Lower leg skin (tissue), 4 donors: ENCODE data around the gene ACRBP. TPM values are rescaled to one million over a fixed set of nuclear protein-coding genes. Genes with fewer than 3 reads are reported as not detected.

Source experiments
- DNase-seq, 2 donors: peaks; one replicate each; pipeline ENCODE4 v3.0.0-alpha.2; 2019; ENCODE audit warnings: low spot score in 2 of 2
- H3K4me3 ChIP-seq: fragments of 200-600 bp; sonication (generic); 2 replicates; pipeline ENCODE4 v1.5.1; 2017; ENCODE audit warnings: mild to moderate bottlenecking, low read depth; ENCODE audit not compliant: poor library complexity, severe bottlenecking
- POLR2A ChIP-seq, 2 donors: fragments of 450-650 bp; IDR thresholded peaks; one replicate each; pipeline ENCODE4 v1.6.1; 2016 to 2017; ENCODE audit warnings: antibody characterized with exemption in 2 of 2, mild to moderate bottlenecking in 1 of 2, moderate library complexity in 1 of 2
- WGBS, 2 donors: methylation state at CpG; one replicate each; pipeline ENCODE4 v1.1.5; 2018; 5-methylcytosine and 5-hydroxymethylcytosine counted together
- intact Hi-C: fragments of 100-400 bp; cut with DNase I; formaldehyde crosslinking; loops from one replicate; pipeline ENCODE4 v1.15.0; 2023; ENCODE audit warnings: low total_unique reads
- total RNA-seq, 4 donors: library from RNA; depleted of rRNA; stranded (reverse); fragments of >200 nt; gene quantifications; one replicate each; pipeline ENCODE4 v1.1.0, GENCODE V29; 2016
- TF ChIP-seq, protein P1 (sequence below), 3 donors: fragments of 450-650 bp; IDR thresholded peaks; one replicate each; pipeline ENCODE4 v1.5.1; 2016; ENCODE audit warnings: antibody characterized with exemption in 3 of 3, mild to moderate bottlenecking in 3 of 3, moderate library complexity in 2 of 3

ACRBP gene
- total RNA-seq, 4 donors from 2014 or later, result 0.42 to 8.6 (median 0.76) TPM

DNA sequence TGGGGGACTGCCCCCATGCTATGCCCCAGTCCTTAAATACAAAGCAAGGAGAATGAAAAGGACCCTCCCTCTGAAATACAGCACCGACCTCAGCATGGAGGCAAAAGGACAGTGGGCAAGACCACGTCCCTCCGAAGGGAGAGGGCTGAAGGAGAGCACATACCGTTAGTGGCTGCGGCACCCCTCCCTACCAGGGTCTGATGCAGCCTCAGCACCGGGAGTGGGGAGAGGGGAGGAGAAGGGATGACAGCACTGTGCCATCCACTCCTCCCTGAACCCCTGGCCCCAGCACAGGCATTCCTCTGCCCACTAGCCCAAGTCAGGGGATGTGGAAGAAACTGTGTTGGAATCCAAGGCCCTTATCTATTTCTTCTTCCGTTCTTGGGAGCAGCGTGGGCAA lies 3.6 kb upstream of the ACRBP start:
- intact Hi-C loops, result no loop called here
- TF ChIP-seq, protein P1, sequence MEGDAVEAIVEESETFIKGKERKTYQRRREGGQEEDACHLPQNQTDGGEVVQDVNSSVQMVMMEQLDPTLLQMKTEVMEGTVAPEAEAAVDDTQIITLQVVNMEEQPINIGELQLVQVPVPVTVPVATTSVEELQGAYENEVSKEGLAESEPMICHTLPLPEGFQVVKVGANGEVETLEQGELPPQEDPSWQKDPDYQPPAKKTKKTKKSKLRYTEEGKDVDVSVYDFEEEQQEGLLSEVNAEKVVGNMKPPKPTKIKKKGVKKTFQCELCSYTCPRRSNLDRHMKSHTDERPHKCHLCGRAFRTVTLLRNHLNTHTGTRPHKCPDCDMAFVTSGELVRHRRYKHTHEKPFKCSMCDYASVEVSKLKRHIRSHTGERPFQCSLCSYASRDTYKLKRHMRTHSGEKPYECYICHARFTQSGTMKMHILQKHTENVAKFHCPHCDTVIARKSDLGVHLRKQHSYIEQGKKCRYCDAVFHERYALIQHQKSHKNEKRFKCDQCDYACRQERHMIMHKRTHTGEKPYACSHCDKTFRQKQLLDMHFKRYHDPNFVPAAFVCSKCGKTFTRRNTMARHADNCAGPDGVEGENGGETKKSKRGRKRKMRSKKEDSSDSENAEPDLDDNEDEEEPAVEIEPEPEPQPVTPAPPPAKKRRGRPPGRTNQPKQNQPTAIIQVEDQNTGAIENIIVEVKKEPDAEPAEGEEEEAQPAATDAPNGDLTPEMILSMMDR (IDR thresholded peaks at IDR 0.05), result no peak
- no peak for TF ChIP-seq POLR2A (IDR thresholded peaks at IDR 0.05)
- no peak overlapping the region for H3K4me3 ChIP-seq
- 89 to 90% methylated on average over 8 of the region's 8 CpGs for WGBS, 2 donors
- no peak for DNase-seq

DNA sequence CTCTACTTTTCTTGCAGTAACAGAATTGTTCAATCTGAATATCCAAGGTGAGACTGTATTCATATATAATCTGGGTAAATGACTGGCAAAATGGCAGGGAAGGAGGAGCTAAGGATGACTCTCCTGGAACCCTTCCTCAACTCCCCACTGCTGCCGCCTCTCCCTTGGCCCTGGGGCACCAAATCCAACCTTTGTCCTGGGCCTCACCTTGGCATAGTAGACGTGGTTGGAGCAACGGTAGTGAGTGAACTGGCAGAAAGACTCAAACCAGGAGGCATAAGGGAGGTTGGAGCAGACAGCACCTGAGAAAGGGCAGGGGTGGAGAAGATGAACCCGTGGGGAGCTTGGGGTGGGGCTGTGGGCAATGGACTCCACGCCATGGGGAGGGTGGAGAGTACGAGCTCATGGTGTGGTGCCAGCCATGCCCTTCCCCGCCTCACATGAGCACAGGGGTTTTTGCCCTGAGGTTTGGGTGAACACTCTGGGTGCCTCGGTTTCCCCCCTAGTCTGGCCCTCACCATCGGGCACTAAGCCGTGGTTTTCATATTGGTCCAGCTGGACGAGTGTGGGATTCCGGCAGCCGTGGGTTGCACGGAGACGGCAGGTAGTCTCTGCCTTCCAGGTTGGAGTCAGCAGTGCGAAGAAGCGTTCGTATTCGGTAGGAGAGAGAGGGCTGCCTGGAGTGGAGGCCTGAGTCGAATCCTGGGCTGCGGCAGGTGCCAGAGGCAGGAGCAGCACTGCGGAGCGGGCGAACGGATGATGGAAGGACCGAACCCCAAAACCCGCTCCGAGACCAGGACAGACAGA lies 753 bp downstream of the ACRBP start:
- DNase-seq, result no peak
- H3K4me3 ChIP-seq, result peak overlapping the region; percentile 16
- intact Hi-C loops, result no loop called here
- TF ChIP-seq POLR2A (IDR thresholded peaks at IDR 0.05), result no peak
- TF ChIP-seq, protein P1 (IDR thresholded peaks at IDR 0.05), result no peak
- 61 to 63% methylated on average over 27 to 28 of the region's 28 CpGs for WGBS, 2 donors

DNA sequence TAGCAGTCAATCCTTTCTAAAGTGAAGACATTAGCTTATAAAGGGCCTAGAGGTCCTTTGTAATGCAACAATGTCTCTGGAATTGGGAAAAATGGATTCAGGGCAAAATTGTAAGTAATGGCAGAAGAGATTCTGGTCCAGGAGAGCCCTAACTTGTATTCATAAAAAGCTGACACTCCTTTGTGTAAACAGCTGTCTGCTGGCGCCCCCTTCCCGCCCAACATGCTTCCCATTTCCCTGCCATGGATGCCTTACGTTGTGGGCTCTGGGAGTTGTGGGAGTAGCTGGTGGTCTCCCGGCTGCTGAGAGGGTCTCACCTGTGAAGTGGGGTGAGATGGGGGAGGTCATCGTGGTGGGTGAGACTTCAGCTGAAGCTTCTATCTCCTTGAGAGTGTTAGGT lies 2.3 kb downstream of the ACRBP start:
- TF ChIP-seq, protein P1 (IDR thresholded peaks at IDR 0.05), result no peak
- no peak for TF ChIP-seq POLR2A (IDR thresholded peaks at IDR 0.05)

DNA sequence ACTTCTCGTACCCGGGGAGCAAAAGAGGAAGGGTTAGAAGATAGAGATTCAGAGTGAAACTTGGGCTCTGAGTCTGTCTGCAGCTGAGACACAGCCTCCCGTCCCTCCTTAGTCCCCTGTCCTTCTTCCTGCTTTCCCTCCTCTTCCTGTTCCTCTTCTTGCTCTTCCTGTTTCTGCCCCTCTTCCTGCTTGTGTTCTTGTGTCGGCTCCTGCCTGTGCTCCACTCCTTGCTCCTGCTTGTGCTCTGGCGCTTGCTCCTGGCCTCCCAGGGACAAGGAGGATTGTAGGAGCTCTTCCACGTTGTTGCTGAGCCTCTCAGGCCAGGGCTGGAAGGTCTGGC lies 3.0 kb downstream of the ACRBP start:
- intact Hi-C loops, result no loop called here
- DNase-seq, result no peak
- H3K4me3 ChIP-seq, result no peak overlapping the region
- 74 to 78% methylated on average over 6 of the region's 6 CpGs for WGBS, 2 donors
- TF ChIP-seq, protein P1 (IDR thresholded peaks at IDR 0.05), result no peak
- TF ChIP-seq POLR2A (IDR thresholded peaks at IDR 0.05), result no peak

More for the DNA sequence above, 2.3 kb downstream of the ACRBP start:
- no peak overlapping the region for H3K4me3 ChIP-seq
- intact Hi-C loops, result no loop called here
- DNase-seq, result no peak
- WGBS, 2 donors, result 38 to 47% methylated on average over 5 of the region's 5 CpGs

DNA sequence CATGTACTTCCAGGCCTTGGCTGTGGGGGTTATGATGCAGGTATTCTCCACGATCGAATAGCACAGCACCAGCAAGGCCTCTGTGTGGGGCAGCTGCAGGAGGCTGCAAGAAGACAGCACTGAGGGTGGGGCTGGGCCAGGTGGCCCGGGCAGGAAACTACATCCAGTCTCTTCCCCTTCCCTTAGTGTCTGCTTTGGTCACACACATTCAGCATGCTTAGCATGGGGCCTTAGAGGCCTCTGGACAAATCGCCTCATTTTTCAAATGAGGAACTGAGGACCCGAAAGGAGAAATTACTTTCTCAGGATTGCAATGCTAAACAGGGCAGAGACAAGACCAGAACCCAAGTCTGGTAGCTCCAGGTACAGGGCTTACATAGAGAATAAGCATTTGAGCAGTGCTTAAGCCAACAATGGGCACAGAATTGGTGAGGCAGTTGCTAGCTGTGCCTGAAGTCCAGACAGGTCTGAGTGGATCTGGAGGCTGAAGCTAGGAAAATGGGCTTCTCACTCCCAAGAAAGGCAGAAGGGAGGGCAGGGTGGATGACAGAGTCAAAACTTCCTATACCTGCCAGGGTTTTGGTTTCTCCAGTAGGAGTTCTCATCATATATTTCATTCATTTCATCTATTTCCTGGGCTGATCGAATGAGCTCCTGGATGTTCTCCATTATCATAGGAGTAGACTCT lies 3.5 kb downstream of the ACRBP start:
- TF ChIP-seq POLR2A (IDR thresholded peaks at IDR 0.05), result no peak
- TF ChIP-seq, protein P1 (IDR thresholded peaks at IDR 0.05), result no peak
- intact Hi-C loops, result no loop called here
- no peak overlapping the region for H3K4me3 ChIP-seq
- 81 to 87% methylated on average over 6 of the region's 6 CpGs for WGBS, 2 donors
- DNase-seq, result no peak
